Measurements from ENCODE around the gene MACF1.

Gene MACF1

DNA sequence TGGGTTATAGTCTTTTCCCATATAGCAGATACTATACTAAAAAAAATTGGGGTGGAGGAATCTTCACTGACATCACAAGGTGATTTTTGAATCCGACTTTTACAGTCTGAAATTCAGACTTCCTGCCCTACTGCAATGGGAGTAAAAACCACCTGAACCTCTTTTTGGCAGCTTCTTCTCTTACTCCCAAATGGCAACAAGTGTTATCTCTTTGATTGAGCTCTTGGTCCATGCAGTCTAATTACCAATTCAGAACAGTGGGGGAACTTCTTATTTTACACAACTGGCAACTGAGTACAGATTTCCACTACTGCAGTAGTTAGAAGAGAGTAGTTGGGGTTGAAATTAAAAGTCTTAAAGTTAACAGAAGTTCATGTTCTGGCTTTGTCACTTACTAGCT lies 62.3 kb downstream of the MACF1 start:
- DNase-seq (ENCODE audit: low read depth in 2 of 2) = no peak

DNA sequence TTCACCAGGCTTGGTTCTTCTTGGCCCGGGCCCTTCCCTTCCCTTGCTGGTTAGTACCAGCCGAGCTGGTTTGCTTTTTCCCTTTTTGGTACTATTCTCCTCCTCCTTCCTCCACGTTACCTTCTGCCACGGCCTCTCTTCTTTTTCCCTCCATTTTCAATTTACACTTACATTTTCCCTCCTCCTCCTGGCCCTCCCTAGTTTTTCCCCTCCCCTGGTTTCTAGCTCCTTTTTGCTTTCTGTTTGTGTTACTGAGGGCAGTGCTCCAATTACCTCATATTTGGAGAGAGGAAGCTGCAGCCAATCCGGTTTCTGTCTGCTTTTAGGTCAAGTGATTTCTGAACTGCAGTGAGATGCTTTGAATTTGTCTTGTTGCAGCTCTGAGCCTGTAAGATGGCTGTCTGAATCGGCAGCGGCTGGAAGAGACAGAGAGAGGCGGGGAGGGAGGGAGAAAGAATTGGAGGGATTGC lies 63.7 kb downstream of the MACF1 start:
- no peak for DNase-seq (ENCODE audit: low read depth in 2 of 2)

- no peak for DNase-seq (ENCODE audit: low read depth in 2 of 2)
Measured at GRCh38 chr1:39268906-39269305, 64.4 kb downstream of the MACF1 start.

- no peak for DNase-seq (ENCODE audit: low read depth in 2 of 2)
Measured at GRCh38 chr1:39269349-39269748, 64.9 kb downstream of the MACF1 start.

DNA sequence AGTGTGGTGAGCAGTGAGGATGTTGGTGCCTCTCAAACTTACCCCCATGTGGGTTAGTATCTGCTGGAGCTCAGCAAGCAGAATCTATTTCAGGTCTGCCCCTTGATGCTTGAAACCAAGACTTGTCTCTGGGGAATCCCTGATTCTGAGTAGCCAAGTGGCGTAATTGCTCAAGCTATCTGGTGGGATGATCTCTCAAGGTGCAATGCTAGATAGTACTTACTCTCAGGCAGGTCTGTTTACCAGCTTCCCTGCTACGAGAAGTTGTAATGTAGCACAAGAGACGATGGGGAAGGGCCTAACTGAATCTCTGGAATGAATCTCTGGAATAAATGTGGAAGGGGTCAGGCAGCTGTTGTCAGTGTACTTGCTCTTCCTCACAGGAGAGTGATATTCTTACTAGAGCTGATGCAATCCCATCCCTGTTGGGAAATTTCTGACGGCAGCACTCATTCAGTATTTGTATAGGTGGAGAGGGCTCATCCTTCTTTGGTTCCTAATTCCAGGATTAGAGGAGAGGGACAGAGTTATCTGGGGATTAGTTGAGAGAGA lies 65.4 kb downstream of the MACF1 start:
- no peak for DNase-seq (ENCODE audit: low read depth in 2 of 2)

DNA sequence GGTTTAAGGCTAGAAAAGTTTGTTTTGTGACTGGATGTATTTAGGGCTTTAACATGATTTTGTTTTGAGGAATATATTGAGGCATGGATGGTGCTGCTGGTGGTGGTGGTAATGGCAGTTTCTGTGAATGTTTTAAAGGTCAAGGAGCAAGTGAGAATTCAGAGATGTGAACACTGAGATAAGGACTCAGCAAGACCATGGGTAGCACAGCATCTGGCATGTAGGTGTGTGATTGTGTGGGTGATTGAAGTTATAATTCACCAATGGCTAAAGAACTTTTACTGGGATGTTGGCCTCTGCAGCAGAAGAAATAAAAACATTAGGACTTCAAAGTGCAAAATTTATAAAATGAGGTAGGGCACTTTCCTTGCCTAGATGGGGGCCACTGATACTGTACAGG lies 65.9 kb downstream of the MACF1 start:
- no peak for DNase-seq (ENCODE audit: low read depth in 2 of 2)

GRCh38 chr1:39272027-39272797 lies 67.7 kb downstream of the MACF1 start:
- no peak for DNase-seq (ENCODE audit: low read depth in 2 of 2)

GRCh38 chr1:39272798-39273469 lies 68.4 kb downstream of the MACF1 start:
- DNase-seq (ENCODE audit: low read depth in 2 of 2) = no peak

DNA sequence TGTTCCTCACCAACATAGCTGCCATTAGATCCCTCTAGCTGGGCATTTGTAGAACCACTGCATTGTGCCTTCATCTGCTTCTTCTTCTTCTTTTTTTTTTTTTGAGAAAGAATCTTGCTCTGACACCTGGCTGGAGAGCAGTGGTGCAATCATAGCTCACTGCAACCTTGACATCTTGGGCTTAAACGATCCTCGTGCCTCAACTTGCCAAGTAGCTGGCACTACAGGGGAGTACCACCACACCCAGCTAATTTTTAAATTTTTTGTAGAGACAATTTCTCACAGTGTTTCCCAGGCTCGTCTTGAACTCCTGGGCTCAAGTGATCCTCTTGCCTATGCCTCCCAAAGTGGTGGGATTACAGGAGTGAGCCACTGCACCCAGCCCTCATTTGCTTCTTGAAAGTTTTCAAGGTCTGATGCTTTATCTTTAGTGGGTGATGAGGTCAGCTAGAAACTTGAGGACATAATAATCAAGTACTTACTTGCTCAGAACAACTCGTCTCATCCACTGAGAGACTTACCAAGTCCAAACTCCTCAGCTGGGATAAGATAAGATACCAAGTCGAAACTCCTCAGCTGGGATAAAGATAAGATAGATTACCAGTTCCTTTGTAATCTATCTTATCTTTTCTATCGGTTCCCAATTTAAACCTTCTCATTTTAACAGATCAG lies 71.5 kb downstream of the MACF1 start:
- no peak for DNase-seq (ENCODE audit: low read depth in 2 of 2)

DNA sequence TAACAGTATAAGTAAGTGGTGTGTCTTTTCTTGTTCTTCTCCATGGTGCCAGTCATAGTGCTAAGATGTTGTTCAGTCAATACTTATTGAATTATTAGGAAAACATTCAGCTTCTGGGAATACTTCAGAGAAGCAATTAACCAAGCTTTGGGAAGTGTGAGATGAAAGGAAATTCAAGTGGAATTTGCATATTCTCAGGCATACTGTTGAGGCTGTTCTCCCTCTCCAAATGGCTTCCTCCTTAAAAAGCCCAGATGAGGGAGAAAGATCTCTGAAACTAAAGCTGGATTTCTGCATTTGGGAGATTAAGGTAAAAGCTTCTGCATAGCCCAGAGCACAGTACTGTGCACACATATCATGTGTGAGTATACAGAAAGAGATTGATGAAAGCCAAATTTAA lies 73.4 kb downstream of the MACF1 start:
- no peak for DNase-seq (ENCODE audit: low read depth in 2 of 2)

- DNase-seq (ENCODE audit: low read depth in 2 of 2) = no peak
Measured at GRCh38 chr1:39282537-39283216, 78.2 kb downstream of the MACF1 start.

- no peak for DNase-seq (ENCODE audit: low read depth in 2 of 2)
Measured at GRCh38 chr1:39283858-39284257, 79.4 kb downstream of the MACF1 start.

- DNase-seq (ENCODE audit: low read depth in 2 of 2) = no peak
Measured at GRCh38 chr1:39287541-39287940, 83.0 kb downstream of the MACF1 start.

DNA sequence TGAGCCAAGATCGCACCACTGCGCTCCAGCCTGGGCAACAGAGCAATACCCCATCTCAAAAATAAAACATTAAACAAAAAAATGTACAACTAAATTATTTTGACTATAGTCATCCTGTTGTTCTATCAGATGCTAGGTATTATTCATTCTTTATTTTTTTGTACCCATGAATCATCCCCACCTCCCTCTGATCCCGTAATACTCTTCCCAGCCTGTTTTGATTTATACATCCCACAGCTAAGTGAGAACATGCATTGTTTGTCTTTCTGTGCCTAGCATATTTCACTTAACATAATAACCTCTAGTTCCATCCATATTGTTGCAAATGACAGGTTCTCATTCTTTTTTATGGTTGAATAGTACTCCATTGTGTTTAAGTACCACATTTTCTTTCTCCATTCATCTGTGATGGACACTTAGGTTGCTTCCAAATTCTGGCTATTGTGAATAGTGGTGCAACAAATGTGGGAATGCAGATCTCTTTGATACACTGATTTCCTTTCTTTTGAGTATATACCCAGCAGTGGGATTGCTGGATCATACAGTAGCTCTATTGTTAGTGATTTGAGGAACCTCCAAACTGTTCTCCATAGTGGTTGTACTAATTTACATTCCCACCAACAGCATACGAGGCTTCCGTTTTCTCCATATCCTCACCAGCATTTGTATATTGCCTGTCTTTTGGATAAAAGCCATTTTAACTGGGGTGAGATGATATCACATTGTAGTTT lies 84.4 kb downstream of the MACF1 start:
- no peak for DNase-seq (ENCODE audit: low read depth in 2 of 2)

DNA sequence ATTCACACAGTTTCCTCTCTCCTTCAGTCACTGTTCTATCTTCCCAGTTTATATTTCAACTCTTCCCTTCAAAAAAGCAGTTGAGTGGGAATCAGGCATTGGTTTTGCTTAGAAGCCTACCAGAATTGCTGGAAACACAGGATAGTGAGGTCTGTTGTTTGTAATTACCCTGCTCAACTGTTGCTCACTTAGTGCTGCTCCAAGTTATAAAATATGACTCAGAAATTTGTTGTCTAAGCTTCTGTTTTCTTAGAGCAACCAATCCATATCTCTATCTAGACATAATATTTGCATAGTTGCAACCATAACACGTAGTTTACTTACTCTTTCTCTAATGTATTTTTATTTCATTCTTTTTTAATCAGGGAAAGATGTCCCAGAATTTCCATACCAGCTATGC lies 87.9 kb downstream of the MACF1 start:
- no peak for DNase-seq (ENCODE audit: low read depth in 2 of 2)

- DNase-seq (ENCODE audit: low read depth in 2 of 2) = no peak
Measured at GRCh38 chr1:39293375-39294070, 89.0 kb downstream of the MACF1 start.

DNA sequence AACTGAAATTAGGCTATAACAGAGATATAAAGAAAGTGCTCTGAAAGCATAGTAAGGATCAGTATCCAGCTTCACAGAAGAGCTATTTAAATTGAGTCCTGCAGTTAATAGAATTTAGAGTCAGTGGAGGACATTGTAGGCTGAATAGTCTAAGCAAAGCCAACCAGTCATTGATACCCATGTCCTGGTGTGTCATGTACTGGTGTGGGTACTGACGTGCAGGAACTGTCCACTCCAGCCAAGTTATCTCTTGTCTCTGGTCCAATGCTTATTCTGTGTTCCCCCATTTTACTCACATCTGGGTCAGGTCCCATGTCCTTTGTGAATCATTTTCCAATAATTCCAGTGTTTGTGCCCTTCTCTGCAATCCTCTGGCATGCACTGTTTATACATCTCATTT lies 90.0 kb downstream of the MACF1 start:
- no peak for DNase-seq (ENCODE audit: low read depth in 2 of 2)

DNA sequence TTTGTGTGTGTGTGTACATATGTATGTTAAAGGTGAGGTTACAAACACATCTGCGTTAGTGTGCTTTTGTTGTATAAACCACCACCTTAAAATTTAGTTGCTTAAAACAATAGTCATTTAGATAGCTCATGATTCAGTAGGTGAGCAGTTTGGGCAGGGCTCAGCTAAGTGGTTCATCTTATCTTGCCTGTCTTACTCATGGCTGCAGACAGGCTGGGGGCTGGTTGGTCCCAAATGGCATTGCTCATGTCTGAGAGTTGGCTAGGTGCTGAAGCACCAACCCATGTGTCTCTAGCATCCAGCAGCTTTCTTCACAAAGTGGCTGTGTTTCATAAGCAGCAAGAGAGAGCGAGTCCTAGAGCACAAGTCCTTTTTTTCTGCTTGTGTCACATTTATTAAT lies 91.4 kb downstream of the MACF1 start:
- DNase-seq (ENCODE audit: low read depth in 2 of 2) = no peak

GRCh38 chr1:39297551-39297950 lies 93.1 kb downstream of the MACF1 start:
- DNase-seq (ENCODE audit: low read depth in 2 of 2) = no peak

DNA sequence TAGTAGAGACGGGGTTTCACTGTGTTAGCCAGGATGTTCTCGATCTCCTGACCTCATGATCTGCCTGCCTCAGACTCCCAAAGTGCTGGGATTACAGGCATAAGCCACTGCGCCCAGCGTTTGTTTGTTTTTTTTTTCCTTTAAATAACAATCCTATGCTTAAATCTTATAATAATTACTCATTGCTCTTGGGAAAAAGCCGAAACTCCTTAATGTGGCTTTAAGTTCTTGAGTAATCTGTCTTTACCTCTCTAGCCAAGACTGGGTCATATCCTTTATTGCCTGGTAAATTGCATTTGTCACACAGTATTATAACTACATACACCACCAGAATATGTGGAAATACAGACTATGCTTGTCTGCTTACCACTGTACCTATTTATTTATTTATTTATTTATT lies 97.1 kb downstream of the MACF1 start:
- no peak for DNase-seq (ENCODE audit: low read depth in 2 of 2)

GRCh38 chr1:39305555-39305954 lies 101.1 kb downstream of the MACF1 start:
- no peak for DNase-seq (ENCODE audit: low read depth in 2 of 2)

All from stimulated activated CD8-positive, alpha-beta memory T cell treated with anti-CD3 and anti-CD28 coated beads, Interleukin-7, amount 100 ng/mL, for 1 hour (primary cell).